ENCODE measurements around the gene HLA-F.
A peak's percentile ranks its signal among the peaks of the same experiment; 100 is the strongest.

The HLA-F gene

GRCh38 chr6:29744131-29744530 is 20.9 kb downstream of the HLA-F start:
- no peak for DNase-seq (ENCODE audit: low read depth in 2 of 2)

GRCh38 chr6:29744621-29745020 is 21.4 kb downstream of the HLA-F start:
- DNase-seq (ENCODE audit: low read depth in 2 of 2): no peak

- DNase-seq (ENCODE audit: low read depth in 2 of 2): no peak
Observed at GRCh38 chr6:29745386-29745785, 22.2 kb downstream of the HLA-F start.

- DNase-seq (ENCODE audit: low read depth in 2 of 2): no peak
Observed at GRCh38 chr6:29745855-29746449, 22.7 kb downstream of the HLA-F start.

GRCh38 chr6:29746846-29747687 is 23.8 kb downstream of the HLA-F start:
- DNase-seq (ENCODE audit: low read depth in 2 of 2): no peak

- no peak for DNase-seq (ENCODE audit: low read depth in 2 of 2)
Observed at GRCh38 chr6:29747688-29748250, 24.5 kb downstream of the HLA-F start.

GRCh38 chr6:29748391-29749307 is 25.4 kb downstream of the HLA-F start:
- DNase-seq (ENCODE audit: low read depth in 2 of 2): peak; percentile 74 to 76

- DNase-seq (ENCODE audit: low read depth in 2 of 2): no peak
Observed at GRCh38 chr6:29749308-29749662, 26.1 kb downstream of the HLA-F start.

- no peak for DNase-seq (ENCODE audit: low read depth in 2 of 2)
Observed at GRCh38 chr6:29749668-29750067, 26.4 kb downstream of the HLA-F start.

GRCh38 chr6:29750709-29751108 is 27.5 kb downstream of the HLA-F start:
- no peak for DNase-seq (ENCODE audit: low read depth in 2 of 2)

- no peak for DNase-seq (ENCODE audit: low read depth in 2 of 2)
Observed at GRCh38 chr6:29751480-29751879, 28.2 kb downstream of the HLA-F start.

GRCh38 chr6:29752451-29753308 is 29.4 kb downstream of the HLA-F start:
- peak; percentile 68 to 70 for DNase-seq (ENCODE audit: low read depth in 2 of 2)

- DNase-seq (ENCODE audit: low read depth in 2 of 2): no peak
Observed at GRCh38 chr6:29753309-29753644, 30.0 kb downstream of the HLA-F start.

- DNase-seq (ENCODE audit: low read depth in 2 of 2): no peak
Observed at GRCh38 chr6:29755295-29755871, 32.1 kb downstream of the HLA-F start.

- DNase-seq (ENCODE audit: low read depth in 2 of 2): no peak
Observed at GRCh38 chr6:29757282-29757681, 34.0 kb downstream of the HLA-F start.

- no peak for DNase-seq (ENCODE audit: low read depth in 2 of 2)
Observed at GRCh38 chr6:29757701-29758293, 34.6 kb downstream of the HLA-F start.

GRCh38 chr6:29758761-29759160 is 35.5 kb downstream of the HLA-F start:
- no peak for DNase-seq (ENCODE audit: low read depth in 2 of 2)

GRCh38 chr6:29759457-29759856 is 36.2 kb downstream of the HLA-F start:
- DNase-seq (ENCODE audit: low read depth in 2 of 2): no peak

GRCh38 chr6:29760328-29760727 is 37.1 kb downstream of the HLA-F start:
- DNase-seq (ENCODE audit: low read depth in 2 of 2): no peak

GRCh38 chr6:29762051-29762450 is 38.8 kb downstream of the HLA-F start:
- no peak for DNase-seq (ENCODE audit: low read depth in 2 of 2)
